Germinal center (tissue), 1 donor: ENCODE data around the gene LCN2.
"Not testable (repeated sequence)": the region's sequence is repeated elsewhere in the genome, so short reads cannot be mapped to it uniquely, and the experiment has no call there.

Source experiments
- DNase-seq: peaks from one replicate; pipeline ENCODE4 v3.0.0; 2012; ENCODE audit warnings: mixed read lengths, low spot score

LCN2 gene

GRCh38 chr9:128168731-128169308 lies 19.6 kb downstream of the LCN2 start:
- no peak for DNase-seq

GRCh38 chr9:128169492-128169891 lies 20.2 kb downstream of the LCN2 start:
- DNase-seq, result no peak

- DNase-seq, result no peak
Observed at GRCh38 chr9:128169925-128170324, 20.7 kb downstream of the LCN2 start.

- no peak for DNase-seq
Observed at GRCh38 chr9:128174062-128174461, 24.8 kb downstream of the LCN2 start.

- no peak for DNase-seq
Observed at GRCh38 chr9:128175102-128175563, 25.9 kb downstream of the LCN2 start.

- no peak for DNase-seq
Observed at GRCh38 chr9:128175726-128176125, 26.5 kb downstream of the LCN2 start.

GRCh38 chr9:128178806-128179431 lies 29.7 kb downstream of the LCN2 start:
- no peak for DNase-seq

GRCh38 chr9:128180001-128180400 lies 30.7 kb downstream of the LCN2 start:
- DNase-seq, result no peak

- DNase-seq, result no peak
Observed at GRCh38 chr9:128180447-128180846, 31.2 kb downstream of the LCN2 start.

GRCh38 chr9:128181480-128181879 lies 32.2 kb downstream of the LCN2 start:
- DNase-seq, result not testable (repeated sequence)

GRCh38 chr9:128182893-128183588 lies 33.8 kb downstream of the LCN2 start:
- DNase-seq, result no peak

- no peak for DNase-seq
Observed at GRCh38 chr9:128185979-128186965, 37.0 kb downstream of the LCN2 start.

- no peak for DNase-seq
Observed at GRCh38 chr9:128187361-128187760, 38.1 kb downstream of the LCN2 start.

GRCh38 chr9:128188209-128188608 lies 39.0 kb downstream of the LCN2 start:
- no peak for DNase-seq

- DNase-seq, result no peak
Observed at GRCh38 chr9:128190013-128190412, 40.8 kb downstream of the LCN2 start.

- no peak for DNase-seq
Observed at GRCh38 chr9:128190516-128191405, 41.5 kb downstream of the LCN2 start.

GRCh38 chr9:128191406-128192046 lies 42.3 kb downstream of the LCN2 start, which contains the start of gene CIZ1:
CIZ1 (minus strand) TSS chr9:128191572; CDS start chr9:128190857, 715 bp downstream.
- peak; percentile 87 for DNase-seq

- DNase-seq, result peak; percentile 54
Observed at GRCh38 chr9:128192601-128193371, 43.5 kb downstream of the LCN2 start.

GRCh38 chr9:128193469-128194096 lies 44.3 kb downstream of the LCN2 start:
- DNase-seq, result no peak
